CD4-positive, alpha-beta T cell treated with Interleukin-21 for 1 hour (primary cell): ENCODE results near the gene RAD23B.
A peak's percentile ranks its signal among the peaks of the same experiment; 100 is the strongest.
"Not testable (repeated sequence)": the region's sequence is repeated elsewhere in the genome, so short reads cannot be mapped to it uniquely, and the experiment has no call there.

Source experiments
- DNase-seq: peaks from one replicate; pipeline ENCODE4 v3.0.0-alpha.2; 2020

The RAD23B gene

DNA sequence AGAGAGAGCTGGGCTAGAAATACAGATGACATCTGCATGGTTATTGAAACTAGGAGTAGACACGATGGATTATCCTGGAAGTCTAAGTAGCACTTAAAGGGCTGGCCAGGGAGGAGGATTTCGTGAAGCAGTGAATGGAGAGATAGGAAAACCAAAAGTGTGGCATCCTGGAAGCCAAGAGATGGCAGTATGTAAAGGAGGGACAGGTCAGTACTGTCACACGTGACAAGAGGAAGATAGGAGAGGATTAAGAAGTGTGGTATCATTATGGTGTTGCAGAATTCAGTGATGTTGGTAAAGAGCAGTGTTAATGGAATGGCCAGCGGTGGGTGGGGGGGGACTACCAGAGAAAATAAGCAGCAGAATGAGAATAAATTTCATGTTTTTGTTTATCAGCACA lies 11.7 kb downstream of the RAD23B start:
- DNase-seq: no peak

DNA sequence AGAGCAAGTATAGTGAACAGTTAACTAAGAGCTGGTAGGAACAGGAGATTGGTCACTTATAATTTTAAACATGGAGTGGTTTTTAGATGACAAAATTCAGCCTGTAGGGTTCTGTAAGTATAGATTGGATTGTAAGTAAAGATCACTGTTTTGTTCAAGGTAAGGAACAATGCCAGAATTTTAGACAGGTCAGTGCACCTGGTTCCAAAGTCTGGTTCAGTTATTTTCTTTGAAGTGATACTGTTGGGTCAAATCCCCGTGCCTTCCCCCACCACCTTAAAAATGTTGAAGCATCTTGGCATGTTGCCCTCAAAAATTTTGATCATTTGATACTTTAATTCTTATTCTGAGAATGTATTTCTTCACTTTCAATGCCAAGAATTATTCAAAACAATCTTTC lies 12.9 kb downstream of the RAD23B start:
- DNase-seq: no peak

DNA sequence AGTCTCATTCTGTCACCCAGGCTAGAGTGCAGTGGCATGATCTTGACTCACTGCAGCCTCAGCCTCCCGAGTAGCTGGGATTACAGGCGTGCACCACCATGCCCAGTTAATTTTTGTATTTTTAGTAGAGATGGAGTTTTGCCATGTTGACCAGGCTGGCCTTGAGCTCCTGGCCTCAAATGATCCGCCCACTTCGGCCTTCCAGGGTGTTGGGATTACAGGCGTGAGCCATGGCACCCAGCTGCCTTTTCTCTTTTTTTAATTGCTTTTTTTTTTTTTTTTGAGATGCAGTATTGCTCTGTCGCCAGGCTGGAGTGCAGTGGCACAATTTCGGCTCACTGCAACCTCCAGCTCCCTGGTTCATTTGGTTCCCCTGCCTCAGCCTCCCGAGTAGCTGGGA lies 13.5 kb downstream of the RAD23B start:
- DNase-seq: not testable (repeated sequence)

DNA sequence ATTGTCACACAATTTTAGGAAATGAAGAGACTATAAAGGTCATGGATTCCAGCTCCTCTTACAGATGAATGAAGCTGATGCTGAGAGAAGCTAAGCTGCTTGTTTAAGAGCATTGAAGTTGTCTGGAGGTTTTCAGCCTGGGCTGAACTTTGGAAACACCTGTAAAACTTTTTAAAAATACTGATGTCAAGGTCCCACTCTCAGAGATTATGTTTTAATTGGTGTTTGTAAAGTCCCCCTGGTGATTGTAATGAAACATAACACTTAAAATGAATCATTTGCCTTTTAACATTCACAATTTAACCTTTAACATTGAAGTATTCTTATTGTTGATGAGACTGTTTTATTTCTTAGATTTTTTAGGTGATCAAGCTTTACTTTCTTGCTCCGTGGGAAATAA lies 16.4 kb downstream of the RAD23B start:
- DNase-seq: no peak

DNA sequence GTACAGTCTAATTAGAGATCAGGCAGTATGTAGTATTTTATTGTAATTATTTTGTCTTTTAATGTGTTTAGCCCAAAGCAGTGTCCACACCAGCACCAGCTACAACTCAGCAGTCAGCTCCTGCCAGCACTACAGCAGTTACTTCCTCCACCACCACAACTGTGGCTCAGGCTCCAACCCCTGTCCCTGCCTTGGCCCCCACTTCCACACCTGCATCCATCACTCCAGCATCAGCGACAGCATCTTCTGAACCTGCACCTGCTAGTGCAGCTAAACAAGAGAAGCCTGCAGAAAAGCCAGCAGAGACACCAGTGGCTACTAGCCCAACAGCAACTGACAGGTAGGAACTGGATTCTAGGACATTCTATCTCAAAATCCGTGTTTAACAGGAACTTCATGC lies 23.2 kb downstream of the RAD23B start:
- DNase-seq: no peak

DNA sequence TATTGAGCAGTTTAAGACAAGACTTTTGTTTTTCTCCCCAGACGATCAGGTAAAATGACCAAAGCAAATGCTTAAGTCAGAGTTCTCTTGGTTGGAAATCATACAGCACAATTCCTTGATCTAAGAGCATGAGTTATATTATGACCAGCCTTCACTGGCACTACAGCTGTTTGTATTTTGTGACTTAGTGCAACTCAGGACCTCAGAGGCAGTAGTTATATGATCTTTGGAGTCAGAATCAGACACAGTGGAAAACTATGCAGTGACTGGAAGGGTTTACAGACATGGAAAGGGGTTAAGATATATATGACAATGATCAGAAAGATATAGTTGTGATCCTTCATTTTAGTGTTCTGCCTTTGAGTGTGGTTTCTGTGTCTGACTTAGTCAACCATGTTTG lies 24.3 kb downstream of the RAD23B start:
- DNase-seq: no peak

DNA sequence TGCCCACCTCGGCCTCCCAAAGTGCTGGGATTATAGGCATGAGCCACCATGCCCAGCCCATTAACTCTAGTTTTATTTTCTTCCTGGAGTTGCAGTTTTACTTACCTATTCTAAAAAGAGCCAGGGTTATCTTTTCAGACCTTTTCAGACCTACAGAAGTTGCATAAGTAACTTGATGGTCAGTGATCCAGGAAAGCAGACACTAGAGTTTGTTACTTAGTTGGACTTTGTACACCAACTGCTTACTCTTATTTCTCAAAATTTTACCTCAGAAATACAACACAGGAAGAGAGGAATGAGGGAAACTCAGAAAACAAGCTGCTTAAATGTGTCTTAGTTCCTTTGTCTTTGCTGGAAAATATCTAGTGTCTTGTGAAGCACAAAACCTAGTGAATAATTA lies 25.4 kb downstream of the RAD23B start:
- no peak for DNase-seq

DNA sequence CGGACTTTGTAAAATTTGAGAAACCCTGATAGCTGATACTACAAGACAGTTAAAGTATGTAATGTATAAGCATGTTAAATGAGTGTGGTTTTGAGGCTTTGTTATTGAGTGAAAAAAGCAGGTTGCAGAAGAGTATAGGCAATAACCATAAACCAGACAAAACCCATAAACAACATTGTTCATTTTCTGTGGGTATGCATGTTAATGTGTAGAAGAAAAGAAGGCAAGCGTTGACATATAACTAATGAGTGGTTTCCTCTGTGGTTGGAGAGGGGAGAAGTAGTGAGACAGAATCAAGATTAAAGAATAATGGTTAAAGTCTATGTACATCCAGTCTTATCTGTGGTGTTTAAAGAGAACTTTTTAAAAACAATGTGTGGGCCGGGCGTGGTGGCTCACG lies 26.2 kb downstream of the RAD23B start:
- DNase-seq: peak; percentile 34

DNA sequence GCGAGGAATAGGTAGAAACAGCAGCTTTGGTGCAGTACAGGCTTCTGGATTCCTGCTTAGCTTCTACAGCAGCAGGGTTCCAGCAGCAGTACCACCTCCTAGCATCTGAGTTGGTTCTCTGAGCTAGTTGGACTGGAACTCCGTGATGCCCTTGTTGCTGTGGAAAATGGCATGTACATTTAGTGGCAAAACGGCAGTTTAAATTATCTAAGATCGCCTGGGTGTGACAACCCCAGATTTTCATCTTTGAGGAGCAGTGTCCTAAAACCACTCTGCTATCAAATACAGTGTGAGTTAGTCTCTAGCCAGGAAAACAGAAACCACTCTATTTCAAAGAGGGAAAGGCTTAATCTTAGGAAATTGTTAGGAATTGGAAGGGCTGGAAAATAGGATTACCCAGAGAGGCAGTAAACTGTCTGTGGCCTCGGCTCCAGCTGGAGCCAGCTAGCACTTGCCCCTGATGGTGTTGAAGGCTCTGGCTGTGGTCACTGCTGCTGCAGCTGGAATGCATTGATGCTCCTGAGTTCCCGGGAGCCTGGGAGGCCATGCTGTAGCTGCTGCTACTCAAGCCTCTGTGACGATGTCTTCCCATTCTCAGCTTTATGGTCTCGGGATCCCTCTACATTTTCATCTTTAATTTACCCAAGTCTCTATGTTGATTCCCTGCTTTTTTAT lies 29.4 kb downstream of the RAD23B start:
- no peak for DNase-seq

DNA sequence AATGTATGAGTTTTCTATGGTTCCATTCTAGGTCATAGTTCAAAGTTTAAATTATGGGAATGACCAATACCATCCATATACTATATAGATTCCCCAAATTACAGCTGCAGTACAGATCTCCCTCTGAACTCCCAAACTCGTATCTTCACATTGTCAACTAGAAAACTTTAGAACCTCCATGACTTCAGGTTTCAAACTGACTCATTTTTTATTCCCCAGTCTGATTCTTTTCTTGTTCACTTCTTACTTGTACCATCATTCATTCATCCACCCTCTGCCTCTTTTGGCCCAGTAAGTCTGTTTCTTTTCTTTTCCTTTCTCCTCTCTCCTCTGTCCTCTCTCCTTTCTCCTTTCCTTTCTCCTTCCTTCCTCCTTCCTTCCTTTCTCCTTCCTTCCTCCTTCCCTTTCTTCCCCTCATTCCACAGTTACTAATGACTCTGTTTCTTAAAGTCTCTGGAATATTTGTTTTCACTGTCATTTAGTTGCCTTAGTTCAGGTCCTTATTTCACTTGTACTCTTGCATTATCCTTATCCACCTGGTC lies 30.5 kb downstream of the RAD23B start:
- no peak for DNase-seq

DNA sequence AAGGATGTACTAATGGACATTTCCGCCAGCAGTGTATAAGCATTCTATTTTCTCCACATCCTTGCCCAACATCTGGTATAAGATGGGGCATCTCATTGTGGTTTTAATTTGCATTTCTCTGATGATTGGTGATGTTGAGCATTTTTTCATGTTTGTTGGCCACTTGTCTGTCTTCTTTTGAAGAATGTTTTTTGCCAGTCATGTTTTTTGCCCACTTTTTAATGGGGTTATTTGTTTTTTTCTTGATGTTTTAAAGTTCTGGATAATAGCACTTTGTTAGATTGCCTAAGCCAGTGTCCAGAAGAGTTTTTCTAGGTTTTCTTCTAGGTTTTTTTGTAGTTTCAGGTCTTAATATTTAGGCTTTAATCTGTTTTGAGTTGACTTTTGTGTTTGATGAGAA lies 31.7 kb downstream of the RAD23B start:
- no peak for DNase-seq

DNA sequence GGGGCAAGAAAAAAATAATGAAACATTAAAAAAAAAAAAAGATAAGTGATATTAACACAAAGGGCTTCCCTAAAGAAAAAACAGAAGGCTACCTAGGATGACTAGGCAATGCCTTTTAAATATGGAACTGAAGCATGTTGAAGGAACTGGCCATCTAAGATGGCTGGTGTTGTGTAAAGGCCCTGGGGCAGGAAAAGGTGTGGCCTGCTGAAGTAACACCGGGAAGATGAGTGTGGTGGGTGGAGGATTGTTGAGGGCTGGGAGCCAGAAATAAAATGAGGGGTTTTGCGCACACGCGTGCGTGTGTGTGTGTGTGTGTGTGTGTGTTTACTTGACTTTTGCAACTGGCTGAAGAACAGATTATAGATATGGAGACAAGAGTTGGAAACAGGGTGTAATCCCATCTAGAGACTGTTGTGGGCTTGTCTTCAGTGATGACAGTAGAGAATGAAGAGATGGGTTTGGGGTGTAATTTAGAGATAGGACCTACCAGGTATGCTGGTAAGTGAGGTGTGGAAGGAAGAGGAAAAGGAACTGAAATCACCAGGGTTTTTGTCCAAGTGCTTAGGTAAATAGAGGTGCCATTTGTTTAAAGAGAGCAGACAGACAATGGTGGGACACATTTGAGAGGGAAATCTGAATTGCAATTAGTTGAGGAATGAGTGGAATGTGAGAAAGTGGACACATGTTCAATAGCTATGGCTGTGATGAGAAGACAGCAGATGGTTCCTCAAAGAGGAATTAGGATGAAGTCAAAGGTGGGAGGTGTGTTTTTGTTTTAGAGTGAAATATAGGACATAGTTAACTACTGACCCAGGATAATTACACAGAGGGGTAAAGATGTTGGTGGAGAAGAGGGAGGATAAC lies 33.9 kb downstream of the RAD23B start:
- no peak for DNase-seq

DNA sequence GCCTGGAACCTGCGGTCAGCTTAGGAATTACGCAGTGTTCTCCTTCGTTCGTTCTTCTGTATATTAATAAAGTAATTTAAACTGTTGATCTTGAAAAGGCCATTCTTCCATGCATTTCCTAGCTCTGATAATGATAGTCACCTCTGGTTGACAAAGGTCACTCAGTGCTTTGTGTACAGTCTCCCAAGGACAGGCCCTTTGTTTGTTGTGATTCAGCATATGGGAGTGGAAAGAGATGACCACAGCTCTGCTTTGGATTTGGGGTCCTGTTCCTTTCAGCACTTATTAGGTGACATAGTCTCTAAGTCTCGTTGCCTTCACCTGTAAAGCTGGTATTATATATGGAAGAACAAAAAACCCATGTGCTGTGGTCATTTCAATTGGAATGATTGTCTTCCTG lies 39.6 kb downstream of the RAD23B start:
- DNase-seq: no peak

DNA sequence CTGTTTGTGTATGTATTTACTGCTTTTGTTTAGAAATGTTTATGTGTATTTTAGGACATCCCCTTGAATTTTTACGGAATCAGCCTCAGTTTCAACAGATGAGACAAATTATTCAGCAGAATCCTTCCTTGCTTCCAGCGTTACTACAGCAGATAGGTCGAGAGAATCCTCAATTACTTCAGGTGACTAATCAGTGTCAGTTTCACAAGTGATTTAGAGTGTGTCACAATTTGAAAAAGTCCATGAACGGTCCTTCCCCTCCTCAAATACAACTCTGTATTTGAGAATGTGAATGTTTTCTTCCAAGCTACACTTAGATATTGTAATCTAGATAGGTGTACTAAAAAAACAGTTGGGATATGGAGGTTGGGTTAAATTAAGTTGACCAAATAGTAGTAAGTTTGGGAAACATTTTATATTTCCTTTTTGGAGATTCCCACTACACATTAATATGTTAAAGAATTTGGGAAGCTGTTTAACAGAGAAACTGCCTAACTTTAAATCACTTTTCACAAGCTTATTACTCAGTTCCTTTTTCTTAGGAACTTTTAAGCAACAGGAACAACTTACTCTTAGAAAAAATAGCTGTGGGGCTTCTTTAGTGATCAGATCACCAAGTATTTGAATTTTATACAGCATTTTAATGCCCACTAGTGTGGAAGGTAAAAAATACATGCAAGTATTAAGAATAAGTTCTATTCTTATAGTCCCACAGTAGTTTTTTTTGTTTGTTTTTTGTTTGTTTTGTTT lies 40.9 kb downstream of the RAD23B start:
- DNase-seq: no peak

DNA sequence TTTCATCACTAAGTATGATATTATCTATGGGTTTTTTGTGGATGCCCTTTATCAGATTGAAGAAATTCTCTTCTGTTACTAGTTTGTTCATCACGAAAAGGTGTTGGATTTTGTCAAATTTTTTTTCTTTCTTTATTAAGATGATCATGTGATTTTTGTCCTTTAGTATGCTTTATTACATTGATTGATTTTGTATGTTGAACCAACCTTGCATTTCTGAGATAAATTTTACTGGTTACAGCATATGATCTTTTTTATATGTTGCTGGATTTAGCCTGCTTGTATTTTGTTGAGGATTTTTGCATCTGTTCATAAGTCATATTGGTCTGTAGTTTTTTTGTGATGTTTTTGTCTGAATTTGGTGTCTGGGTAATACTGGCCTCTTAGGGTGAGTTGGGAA lies 42.8 kb downstream of the RAD23B start:
- DNase-seq: no peak

DNA sequence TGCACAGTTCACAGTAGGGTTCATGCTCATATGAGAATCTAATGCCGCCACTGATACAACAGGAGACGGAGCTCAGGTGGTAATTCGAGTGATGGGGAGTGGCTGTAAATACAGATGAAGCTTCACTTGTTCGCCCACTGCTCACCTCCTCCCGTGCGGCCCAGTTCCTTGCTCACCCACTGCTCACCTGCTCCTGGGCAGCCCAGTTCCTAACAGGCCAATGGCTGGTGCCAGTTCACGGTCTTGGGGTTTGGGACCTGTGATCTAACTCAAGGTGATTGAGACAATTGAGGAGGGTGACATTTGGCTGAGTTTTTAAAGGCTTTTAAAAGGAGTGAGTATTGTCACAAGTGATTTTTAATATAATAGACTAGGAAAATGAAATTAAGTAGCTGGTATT lies 45.4 kb downstream of the RAD23B start:
- DNase-seq: no peak

DNA sequence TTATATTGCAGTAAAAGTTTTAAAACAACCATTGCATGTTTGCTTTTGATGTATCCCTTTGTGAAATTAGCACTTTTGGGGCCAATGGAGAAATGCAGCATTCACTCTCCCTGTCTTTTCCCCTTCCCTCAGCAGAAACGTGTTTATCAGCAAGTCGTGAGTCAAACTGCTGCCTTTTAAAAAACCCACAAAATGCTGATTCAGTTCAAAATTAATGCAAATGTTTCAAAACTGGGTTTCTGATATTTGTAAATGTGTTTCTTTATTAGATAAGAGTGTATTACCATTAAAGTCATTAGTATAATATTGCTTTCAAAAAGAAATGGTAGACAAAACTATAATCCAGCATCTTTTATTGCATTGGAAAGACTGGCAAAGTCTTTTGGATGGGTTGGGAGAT lies 47.3 kb downstream of the RAD23B start:
- no peak for DNase-seq

DNA sequence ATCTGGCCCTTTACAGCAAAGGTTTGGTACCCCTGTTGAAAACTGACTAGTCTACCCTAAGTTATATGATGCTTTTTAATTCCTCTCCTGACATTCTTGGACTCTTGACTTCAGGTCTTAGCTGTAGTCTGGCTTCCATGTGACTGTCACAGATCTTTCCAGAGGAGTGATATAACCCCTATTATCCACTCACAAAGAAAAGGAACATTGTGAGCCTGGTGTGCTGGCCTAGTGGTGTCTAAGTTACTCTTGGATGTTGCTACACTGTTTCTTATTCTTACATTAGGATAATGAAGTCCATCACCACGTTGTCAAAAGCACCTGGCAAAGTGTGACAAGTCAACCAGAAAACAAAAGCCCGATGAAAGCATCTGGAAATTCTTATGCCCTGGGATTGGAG lies 49.8 kb downstream of the RAD23B start:
- no peak for DNase-seq

DNA sequence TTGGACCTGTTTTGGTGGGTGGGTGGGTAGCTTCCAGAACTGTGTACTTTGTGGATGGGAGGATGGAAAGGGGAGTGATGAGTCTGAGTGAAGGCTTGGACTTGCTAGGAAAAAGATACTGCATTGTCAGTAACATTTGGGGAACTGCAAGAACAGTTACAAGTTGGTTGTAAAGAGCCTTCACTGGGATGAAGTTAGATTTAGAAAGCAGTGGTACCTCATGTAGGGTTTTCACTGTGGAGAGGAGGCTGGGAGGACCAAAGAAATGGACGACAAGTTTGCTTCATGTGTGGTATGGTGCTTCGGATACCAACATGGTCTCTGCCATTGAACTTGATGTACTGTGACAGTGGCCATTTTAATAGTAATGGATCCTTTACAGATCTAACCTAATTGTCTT lies 50.3 kb downstream of the RAD23B start:
- DNase-seq: no peak

DNA sequence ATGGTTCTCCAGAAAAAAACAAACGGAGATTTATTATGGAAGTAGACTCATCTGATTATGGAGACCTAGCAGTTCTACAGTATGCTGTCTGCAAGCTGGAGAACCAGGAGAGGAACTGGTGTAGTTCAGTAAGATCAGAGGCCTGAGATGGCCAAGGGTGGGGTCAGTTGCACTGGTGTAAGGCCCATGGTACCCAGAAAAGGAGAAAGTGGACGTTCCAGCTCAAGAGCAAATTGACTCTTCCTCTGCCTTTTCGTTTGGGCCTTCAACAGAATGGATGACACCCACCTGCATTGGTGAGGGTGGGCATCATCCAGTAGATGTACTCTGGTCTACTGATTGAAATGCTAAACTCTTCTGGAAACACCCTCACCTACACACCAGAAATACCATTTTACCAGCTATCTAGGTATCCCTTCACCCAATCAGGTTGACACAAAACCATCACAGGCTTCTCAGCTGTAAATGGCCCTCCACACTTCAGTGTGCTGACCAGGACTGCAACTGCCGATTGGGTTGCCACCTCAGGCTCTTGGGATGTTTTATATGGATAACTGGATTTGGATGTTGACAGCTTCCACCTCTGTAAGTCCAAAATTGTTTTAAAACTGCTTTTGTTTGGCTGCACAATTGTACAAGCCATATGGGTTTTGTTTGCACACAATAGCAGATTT lies 51.2 kb downstream of the RAD23B start:
- DNase-seq: no peak

DNA sequence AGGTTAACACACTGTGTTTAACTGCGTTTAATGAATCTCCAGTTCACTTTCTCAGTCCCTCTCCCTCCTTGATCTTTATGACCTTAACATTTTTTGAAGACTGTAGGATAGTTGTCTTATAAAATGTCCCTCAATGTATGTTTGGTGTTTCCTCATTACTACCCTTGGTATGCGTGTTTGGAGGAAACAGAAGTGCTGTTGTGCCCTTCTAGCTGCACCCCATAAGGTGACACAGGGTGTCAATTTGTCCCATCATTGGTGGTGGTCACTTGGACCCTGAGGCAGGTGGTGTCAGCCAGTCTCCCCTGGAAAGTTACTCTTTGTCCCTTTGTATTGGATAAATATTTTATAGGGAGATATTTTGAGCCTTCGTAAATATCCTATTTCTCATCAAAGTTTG lies 52.3 kb downstream of the RAD23B start:
- DNase-seq: no peak

DNA sequence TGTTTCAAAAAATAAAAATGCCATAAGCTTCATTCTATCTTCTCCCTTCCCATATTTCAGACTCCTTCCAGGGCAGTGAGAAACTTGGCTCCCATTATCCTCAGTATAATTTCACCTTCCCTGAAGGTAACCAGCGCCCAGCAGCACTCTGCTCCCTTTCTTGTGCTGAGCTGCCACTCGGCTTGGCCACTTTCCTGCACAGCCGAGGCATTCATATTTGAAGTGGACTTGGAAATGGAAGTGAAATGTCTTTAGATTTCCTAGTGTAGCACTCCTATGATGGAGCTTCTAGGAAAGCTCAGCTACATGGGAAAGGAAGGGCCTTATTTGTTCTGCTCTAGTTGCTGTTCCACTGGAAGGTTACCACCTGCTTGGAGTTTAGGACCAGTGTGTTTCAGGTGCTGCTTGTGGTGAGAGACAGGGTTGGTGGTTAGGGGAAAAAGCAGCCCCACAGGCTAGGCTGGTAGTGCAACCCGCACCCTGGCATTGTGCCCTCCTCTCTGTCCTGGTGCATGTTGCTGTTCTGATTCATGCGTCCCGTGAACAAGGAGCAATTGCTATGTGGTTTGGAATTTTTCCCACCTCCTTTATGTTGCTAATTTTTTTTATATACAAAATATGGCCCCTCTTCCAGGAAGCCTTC lies 53.8 kb downstream of the RAD23B start:
- no peak for DNase-seq
